ENCODE measurements around the gene CARMIL1.

DNA sequence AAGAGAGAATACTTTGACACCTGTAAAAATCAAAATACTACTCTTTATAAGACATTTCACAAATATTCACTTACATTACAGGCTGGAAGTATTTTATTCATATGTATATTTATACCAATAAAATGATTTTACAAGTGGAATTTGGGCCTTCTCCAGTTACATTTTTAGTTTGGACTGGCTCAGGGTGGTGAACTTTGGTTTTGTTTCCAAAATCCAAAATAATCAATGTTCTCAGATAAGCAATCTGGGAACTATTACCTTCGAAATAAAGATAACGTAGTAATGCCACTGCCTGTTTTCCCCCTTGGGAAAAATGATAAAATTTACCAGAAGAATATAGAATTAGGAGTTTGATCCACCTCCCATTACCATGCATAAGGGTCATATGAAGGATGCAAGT is 341.2 kb downstream of the CARMIL1 start:
- no peak for TF ChIP-seq CTCF (IDR thresholded peaks at IDR 0.05)
- no peak for TF ChIP-seq POLR2A (IDR thresholded peaks at IDR 0.05)
